ENCODE measurements around the gene HHAT. TPM values are rescaled to one million over a fixed set of nuclear protein-coding genes. Genes with fewer than 3 reads are reported as not detected.
A peak's percentile ranks its signal among the peaks of the same experiment; 100 is the strongest.

Gene HHAT
- total and polyA plus RNA-seq, 8 donors = under 0.01 to 5.8 (median 1.6) TPM

GRCh38 chr1:210373628-210373877, 44.9 kb downstream of the HHAT start:
- H3K36me3 ChIP-seq = no peaks in the 10 kb centered on the region
- intact Hi-C loops (cut with DNase I; ENCODE audit: low total_unique reads) = no loop called here
- no peaks in the 10 kb centered on the region for H3K9me3 ChIP-seq
- no peak overlapping the region for H3K4me3 ChIP-seq
- no peaks in the 10 kb centered on the region for H3K27me3 ChIP-seq
- DNase-seq = no peak
- no peak for TF ChIP-seq POLR2AphosphoS5 (IDR thresholded peaks at IDR 0.05)
- no peak for TF ChIP-seq CTCF (IDR thresholded peaks at IDR 0.05)
- no peak for TF ChIP-seq POLR2A (IDR thresholded peaks at IDR 0.05)
- no peak for TF ChIP-seq EP300 (IDR thresholded peaks at IDR 0.05)
- peak overlapping the region in 2 of 5 donors; percentile 16 to 57 for H3K27ac ChIP-seq
- peaks cover 0 to 9% (median 4%) of the 10 kb centered on the region in 4 donors for H3K4me1 ChIP-seq
- WGBS, 5 donors = 61 to 75% (median 67%) methylated on average over 1 of the region's 1 CpG

GRCh38 chr1:210373878-210374599, 45.3 kb downstream of the HHAT start:
- Histone ChIP-seq H3K4me3 (no peak overlapping the region), H3K9me3 (no peaks in the 10 kb centered on the region)
- 34 to 51% (median 41%) methylated on average over 9 of the region's 9 CpGs for WGBS, 5 donors

GRCh38 chr1:210374600-210374953, 45.9 kb downstream of the HHAT start:
- Histone ChIP-seq H3K36me3 (no peaks in the 10 kb centered on the region), H3K9me3 (no peaks in the 10 kb centered on the region), H3K27me3 (no peaks in the 10 kb centered on the region), H3K4me3 (no peak overlapping the region), H3K4me1 (peaks cover 0 to 9% (median 4%) of the 10 kb centered on the region in 4 donors), H3K27ac (peak overlapping the region in 1 of 5 donors; percentile 57)
- intact Hi-C loops (cut with DNase I; ENCODE audit: low total_unique reads) = no loop called here
- DNase-seq = no peak
- WGBS, 5 donors = 46 to 71% (median 65%) methylated on average over 4 of the region's 4 CpGs
- no peak for TF ChIP-seq POLR2A (IDR thresholded peaks at IDR 0.05)
- TF ChIP-seq CTCF (IDR thresholded peaks at IDR 0.05) = peak in 1 of 7 experiments; percentile 17

More at GRCh38 chr1:210373878-210374599, 45.3 kb downstream of the HHAT start:
- Histone ChIP-seq H3K4me1 (peaks cover 0 to 9% (median 4%) of the 10 kb centered on the region in 4 donors), H3K27ac (peak overlapping the region in 3 of 5 donors; percentile 16 to 57 (median 55)), H3K27me3 (no peaks in the 10 kb centered on the region), H3K36me3 (no peaks in the 10 kb centered on the region)
- TF ChIP-seq EP300 (IDR thresholded peaks at IDR 0.05) (no peak), CTCF (IDR thresholded peaks at IDR 0.05) (peak in 4 of 7 experiments; percentile 10 to 68 (median 33)), POLR2AphosphoS5 (IDR thresholded peaks at IDR 0.05) (peak in 2 of 3 donors; percentile 11 to 28)
- intact Hi-C loops (cut with DNase I; ENCODE audit: low total_unique reads) = no loop called here
- DNase-seq = peak; percentile 52 to 54

GRCh38 chr1:210376836-210377372, 48.2 kb downstream of the HHAT start:
- H3K4me1 ChIP-seq = peaks cover 0 to 9% (median 4%) of the 10 kb centered on the region in 4 donors
- 32 to 45% (median 35%) methylated on average over 1 of the region's 1 CpG for WGBS, 5 donors

More at GRCh38 chr1:210376836-210377372, 48.2 kb downstream of the HHAT start:
- intact Hi-C loops (cut with DNase I; ENCODE audit: low total_unique reads) = no loop called here
- no peaks in the 10 kb centered on the region for H3K36me3 ChIP-seq
- H3K9me3 ChIP-seq = no peaks in the 10 kb centered on the region
- no peaks in the 10 kb centered on the region for H3K27me3 ChIP-seq
- no peak overlapping the region for H3K4me3 ChIP-seq
- TF ChIP-seq POLR2AphosphoS5 (IDR thresholded peaks at IDR 0.05) (no peak), CTCF (IDR thresholded peaks at IDR 0.05) (no peak), EP300 (IDR thresholded peaks at IDR 0.05) (no peak), POLR2A (IDR thresholded peaks at IDR 0.05) (no peak)
- H3K27ac ChIP-seq = no peak overlapping the region
- DNase-seq = no peak

All from stomach (tissue), 9 donors.